Transverse colon (tissue), 4 donors: ENCODE results near the gene SOWAHA.

Source experiments
- POLR2A ChIP-seq: fragments of 450-650 bp; IDR thresholded peaks from one replicate; pipeline ENCODE4 v1.6.1; 2016; ENCODE audit warnings: antibody characterized with exemption, mild to moderate bottlenecking, moderate library complexity
- POLR2AphosphoS5 ChIP-seq, 3 donors: sonication (generic); formaldehyde crosslinking; IDR thresholded peaks; one replicate each; pipeline ENCODE4 v1.6.1; 2016; ENCODE audit warnings: antibody characterized with exemption in 3 of 3
- TF ChIP-seq, protein P1 (sequence below), 5 experiments: fragments of 200-600 bp in 3 of 5; fragments of 450-650 bp in 2 of 5; sonication (generic) in 3 of 5; IDR thresholded peaks; 1 replicate in 2 of 5; 2 replicates in 3 of 5; pipeline ENCODE4 v1.5.1; 2016 to 2017; ENCODE audit warnings: antibody characterized with exemption in 5 of 5, inconsistent platforms in 3 of 5, mild to moderate bottlenecking in 2 of 5, moderate library complexity in 1 of 5

DNA sequence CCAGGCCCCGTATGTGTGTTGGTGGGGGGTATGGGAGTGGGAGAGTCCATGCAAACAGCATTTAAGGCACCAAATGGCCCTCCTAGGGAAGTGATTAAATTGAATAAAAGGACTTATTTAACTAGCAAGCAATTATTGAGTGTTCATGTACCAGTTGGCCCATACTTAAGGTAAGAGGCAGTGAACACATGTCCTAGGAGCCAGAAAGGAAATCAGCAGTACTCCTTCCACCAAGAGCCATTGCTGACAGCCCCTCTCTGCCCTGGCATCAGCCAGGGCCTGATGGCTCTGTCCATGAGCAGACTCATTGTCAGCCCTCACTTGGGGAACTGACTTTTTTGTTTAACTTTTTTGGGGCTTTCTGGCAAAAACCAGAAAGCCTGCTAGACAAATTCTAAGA lies 27.8 kb downstream of the SOWAHA start:
- TF ChIP-seq POLR2AphosphoS5 (IDR thresholded peaks at IDR 0.05), result no peak
- TF ChIP-seq, protein P1, sequence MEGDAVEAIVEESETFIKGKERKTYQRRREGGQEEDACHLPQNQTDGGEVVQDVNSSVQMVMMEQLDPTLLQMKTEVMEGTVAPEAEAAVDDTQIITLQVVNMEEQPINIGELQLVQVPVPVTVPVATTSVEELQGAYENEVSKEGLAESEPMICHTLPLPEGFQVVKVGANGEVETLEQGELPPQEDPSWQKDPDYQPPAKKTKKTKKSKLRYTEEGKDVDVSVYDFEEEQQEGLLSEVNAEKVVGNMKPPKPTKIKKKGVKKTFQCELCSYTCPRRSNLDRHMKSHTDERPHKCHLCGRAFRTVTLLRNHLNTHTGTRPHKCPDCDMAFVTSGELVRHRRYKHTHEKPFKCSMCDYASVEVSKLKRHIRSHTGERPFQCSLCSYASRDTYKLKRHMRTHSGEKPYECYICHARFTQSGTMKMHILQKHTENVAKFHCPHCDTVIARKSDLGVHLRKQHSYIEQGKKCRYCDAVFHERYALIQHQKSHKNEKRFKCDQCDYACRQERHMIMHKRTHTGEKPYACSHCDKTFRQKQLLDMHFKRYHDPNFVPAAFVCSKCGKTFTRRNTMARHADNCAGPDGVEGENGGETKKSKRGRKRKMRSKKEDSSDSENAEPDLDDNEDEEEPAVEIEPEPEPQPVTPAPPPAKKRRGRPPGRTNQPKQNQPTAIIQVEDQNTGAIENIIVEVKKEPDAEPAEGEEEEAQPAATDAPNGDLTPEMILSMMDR (IDR thresholded peaks at IDR 0.05), result no peak
- TF ChIP-seq POLR2A, result no peak
